CD4-positive, alpha-beta T cell treated with Interleukin-17A for 4 hours (primary cell): ENCODE data around the gene CAV2.

Experiments
- DNase-seq: peaks from one replicate; pipeline ENCODE4 v3.0.0-alpha.2; 2020; ENCODE audit warnings: mixed read lengths

Gene CAV2

DNA sequence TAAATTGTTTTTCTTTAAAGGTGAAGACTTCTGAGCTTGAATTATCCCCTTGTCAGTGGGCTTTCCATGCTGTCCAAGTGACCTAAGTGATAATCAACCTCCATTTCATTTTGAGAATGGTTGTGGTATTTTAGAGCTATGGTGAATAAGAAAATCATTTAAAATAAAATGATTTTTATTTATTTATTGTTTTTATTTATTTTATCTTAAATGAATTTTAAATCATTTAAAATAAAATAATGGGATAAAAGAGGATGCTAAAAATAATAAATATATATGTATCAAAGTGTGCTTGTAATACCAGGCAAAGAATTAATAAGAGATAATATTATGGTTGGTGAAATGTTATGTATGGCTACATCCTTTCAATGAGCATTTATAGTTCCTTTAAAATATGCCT lies 49.8 kb downstream of the CAV2 start:
- no peak for DNase-seq

DNA sequence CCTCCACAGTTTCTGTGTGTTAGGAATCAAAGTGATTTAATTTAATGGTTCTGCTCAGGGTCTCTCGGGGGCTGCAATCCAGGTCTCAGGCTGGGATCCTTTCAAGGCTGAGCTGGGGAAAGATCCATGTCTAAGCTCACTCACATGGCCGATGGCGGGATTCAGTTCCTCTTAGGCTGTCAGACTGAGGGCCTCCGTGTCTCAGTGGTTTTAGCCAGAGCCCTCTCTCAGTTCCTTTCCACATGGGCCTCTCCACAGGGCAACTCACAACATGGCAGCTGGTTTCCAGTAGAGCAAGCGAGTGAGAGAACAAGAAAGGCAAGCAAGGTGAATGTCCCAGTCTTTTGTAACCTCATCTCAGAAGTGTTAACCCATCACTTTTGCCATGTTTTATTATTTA lies 52.2 kb downstream of the CAV2 start:
- DNase-seq: no peak

DNA sequence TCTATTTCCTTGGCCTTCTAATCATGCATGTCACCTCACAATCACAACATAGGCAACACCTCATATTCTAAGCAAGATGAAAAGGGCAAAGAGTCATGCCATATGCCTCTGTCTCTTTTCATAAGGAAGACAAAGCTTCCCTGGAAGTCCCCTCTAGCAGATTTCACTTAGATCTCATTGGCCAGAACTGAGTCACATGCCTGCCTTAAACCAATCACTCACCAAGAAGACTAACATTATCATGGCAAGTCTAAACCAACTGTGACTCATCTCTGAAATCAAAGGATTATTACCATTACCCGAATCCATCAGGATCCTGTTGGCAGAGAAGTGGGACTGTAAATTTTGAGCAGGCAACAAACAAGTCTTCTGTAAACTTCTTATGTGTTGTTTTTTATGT lies 53.1 kb downstream of the CAV2 start:
- DNase-seq: no peak

DNA sequence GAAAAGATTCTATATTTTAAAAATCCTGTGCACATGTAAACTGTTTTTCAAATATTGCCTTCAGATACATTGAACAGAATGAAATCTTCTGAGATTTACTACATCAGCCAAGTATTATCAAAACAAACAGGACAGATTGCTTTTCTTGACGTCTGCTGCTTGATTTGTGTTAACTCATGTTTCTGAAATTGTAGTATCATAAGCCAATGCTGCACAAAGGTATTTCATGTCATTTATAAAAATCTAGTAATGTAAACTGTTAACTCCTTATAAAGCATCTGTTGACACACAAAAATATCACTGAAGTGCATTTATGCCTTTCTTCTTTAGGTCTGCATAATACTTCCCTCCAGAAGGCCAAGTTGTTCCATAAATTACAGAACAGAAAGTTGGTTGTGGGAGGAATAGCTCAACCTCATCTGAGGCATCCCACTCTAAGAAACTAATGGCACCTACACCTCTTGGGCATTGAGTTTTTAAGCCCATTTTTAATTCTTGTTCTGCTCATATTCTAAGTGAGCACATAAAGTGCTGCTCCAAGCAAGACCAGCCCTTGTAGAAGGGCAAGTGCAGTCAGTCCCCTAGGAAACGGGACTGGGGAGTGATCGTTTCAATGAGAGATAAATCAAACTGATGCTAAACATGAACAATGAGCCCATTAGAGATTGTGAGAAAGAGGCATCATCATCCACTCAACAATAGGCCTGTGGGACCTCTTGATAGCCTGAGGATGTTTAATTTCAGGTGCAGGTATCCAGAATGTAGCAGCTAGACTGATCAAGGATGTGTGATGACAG lies 53.8 kb downstream of the CAV2 start:
- DNase-seq: no peak

DNA sequence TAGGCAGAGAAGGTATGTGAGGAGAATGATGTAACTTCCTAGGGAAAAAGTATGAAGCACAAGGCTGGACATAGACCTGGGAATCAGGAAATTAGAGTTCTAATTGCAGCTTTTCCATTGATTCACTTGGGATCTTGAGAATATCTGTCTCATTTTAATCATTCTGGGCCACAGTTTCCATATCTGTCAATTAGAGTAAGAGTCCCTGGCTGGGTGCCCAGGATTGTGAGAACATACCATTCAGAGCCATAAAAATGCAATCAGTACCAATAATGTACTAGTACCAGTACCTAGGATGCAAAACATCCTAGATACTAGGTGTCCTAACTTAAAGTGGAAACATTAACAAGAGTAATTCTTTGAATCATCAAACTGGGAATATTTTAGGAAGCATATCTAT lies 54.9 kb downstream of the CAV2 start:
- DNase-seq: no peak

DNA sequence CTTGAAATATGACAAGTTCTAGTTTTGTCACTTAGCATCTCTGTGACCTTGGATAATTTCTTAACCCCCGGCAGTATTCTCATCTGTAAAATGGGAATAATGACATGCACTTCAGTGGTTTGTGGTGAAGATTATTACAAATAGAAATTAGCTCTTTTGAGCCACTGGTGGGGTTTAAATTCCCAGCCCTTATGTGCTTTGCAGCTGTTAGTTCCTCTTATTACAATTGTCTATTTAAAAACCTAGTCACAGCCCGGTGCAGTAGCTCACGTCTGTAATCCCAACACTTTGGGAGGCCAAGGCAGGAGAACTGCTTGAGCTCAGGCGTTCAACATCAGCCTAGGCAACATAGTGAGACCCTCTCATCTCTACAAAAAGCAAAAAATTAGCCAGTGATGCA lies 55.4 kb downstream of the CAV2 start:
- DNase-seq: no peak

DNA sequence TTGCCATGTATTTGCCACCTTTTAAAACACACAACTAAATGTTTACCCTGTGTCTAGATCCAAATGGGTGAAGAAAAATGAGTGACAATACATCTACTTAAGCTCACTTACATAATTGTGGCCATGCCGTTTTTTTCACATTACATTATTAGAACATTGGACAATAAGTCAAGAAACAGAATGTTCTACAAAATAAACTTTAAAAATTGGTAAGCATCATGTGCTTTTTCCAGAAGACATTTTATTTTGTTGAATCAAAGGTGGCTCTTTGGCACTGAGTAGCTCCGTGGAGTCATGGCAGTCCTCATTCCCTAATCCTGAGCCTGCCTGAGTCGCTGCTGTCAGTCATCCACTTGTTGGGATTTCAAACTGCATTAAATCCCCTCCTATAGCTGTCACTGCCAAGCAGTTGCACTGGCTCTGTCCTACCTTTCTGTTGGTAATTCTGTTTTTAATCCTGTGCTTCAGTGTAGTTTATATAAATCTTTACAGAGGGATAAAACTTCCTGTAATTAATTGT lies 57.6 kb downstream of the CAV2 start:
- DNase-seq: no peak

DNA sequence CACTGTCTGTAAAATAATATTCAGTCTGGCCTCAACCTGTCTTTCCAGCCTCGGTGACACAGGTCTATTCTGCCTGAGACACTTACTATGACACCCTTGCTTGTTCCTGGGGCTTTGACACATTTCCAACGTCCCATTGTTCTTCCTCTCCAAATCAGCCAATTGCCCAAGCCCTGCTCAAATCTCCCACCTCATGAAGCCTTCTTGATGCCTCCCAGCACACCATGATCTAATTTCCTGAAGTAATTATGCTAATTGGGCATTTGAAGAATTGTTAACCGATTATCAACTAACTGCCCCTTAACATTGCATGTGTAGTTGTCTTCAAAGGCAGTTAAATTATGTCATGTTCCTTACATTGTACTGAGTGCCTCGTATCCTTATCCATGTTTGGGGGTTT lies 58.4 kb downstream of the CAV2 start:
- DNase-seq: no peak
